NCI-H1092 (cell line): Measurements from ENCODE around the gene STK40.

Source experiments
- DNase-seq: peaks from one replicate; lab custom pipeline; 2025; lab: John Stamatoyannopoulos, UW

The STK40 gene

GRCh38 chr1:36343651-36344394 lies 41.9 kb downstream of the STK40 start:
- DNase-seq: no peak

DNA sequence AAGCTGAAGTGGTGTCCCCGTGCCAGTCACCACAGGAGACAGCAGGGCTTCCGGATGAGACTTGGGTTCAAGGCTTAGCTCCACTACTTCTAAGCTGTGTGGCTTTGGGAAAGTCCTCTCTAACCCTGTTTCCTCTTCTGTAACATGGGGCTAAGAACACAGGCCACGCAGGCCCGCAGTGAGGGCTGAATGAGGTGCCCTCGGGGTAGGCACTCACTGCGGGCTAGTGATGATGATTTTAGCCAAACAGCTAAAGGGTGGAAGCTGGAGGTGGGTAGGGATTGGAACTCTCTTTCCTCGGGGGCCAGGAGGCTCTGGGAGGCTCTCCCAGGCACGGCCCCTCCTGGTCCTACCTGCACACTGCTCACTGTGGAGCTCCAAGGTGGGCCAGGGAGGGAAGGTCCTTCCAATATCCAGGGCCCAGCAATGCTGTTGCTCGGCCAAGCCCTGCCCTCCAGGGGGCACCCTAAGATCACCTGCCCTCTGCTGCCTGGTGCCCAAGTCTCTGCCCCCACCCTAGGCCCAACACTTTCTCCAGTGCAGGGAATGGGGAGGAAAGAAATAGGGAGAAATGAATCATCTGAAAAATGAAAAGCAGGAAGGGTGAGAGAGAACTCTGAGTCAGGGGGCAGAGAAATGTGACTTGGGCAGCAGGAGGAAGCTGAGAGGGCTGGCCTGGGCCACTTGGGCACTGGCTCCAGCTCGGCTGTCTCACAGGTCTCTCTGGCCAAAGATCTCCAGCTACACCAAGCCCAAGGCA lies 43.1 kb downstream of the STK40 start:
- no peak for DNase-seq

- no peak for DNase-seq
Observed at GRCh38 chr1:36341626-36342320, 44.0 kb downstream of the STK40 start.

- no peak for DNase-seq
Observed at GRCh38 chr1:36339615-36340014, 46.1 kb downstream of the STK40 start.

- no peak for DNase-seq
Observed at GRCh38 chr1:36339215-36339614, 46.5 kb downstream of the STK40 start.

GRCh38 chr1:36337830-36338229 lies 47.9 kb downstream of the STK40 start:
- DNase-seq: no peak

- no peak for DNase-seq
Observed at GRCh38 chr1:36330940-36331339, 54.8 kb downstream of the STK40 start.

DNA sequence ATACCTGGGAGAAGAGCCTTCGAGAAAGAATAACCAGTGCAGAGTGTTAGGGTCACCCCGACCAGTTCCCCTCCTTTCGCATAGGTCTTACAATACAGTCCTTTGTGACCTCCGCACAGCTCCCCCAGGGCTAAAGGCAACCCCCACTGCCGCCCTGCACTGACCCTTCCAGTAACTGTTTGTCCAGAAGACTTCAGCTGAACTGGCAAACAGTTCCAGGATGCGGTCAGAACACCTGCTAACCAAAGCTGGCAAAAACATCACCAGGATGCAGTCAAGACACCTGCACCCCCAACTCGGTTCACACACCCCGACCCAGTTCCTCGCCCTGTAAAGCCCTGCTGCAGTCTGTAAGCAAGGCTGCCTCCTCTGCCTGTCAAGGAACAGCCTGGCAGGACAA lies 55.9 kb downstream of the STK40 start:
- DNase-seq: no peak

DNA sequence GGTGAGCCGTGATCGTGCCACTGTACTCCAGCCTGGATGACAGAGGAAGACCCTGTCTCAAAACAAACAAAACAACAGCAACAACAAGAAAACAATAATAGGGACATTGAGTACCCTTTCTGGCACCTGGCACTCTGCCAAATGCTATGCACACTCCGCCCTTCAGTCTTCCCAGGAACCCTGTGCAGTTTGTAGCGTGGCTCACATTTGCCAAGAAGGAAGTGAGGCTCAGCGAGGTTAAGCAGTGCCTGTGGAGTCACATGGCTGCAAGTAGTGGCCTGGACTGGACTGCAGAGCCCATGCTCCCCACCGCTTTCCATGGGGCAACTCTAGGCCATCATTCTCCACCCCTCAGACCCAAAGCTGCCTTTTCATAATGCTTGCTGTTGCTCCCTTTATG lies 57.0 kb downstream of the STK40 start:
- no peak for DNase-seq

- DNase-seq: no peak
Observed at GRCh38 chr1:36328088-36328480, 57.6 kb downstream of the STK40 start.

DNA sequence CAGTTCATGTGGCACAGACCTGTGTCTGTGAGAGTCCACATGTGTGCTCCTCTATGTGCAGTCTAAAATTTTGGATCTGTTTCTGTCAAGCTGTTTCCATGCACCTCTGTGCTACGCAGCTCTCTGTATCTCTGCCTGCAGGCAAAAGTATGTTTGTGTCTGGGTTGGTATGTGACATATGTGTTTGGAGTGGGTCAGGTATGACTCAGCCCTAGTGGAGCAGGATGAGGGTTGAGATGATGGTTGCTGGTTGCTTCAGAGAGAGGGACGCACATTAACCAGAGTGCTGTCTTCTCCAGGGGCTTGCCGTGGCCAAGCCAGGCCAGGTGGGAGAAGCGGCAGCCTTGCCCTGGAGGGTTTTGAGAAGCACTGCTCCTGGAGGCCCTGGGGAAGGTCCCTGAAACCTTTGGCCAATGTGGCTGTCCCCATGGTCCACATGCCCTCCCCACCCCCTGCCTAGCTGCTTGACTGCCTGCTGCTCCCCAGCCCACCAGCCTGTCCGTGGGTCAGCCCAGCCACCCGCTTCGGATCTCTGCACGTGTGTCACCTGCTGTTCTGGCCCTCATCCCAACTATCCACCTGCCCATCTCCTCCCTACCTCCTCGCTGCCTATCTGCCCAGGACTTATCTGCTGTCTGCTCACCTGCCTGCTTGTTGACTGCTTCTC lies 58.2 kb downstream of the STK40 start:
- DNase-seq: no peak

DNA sequence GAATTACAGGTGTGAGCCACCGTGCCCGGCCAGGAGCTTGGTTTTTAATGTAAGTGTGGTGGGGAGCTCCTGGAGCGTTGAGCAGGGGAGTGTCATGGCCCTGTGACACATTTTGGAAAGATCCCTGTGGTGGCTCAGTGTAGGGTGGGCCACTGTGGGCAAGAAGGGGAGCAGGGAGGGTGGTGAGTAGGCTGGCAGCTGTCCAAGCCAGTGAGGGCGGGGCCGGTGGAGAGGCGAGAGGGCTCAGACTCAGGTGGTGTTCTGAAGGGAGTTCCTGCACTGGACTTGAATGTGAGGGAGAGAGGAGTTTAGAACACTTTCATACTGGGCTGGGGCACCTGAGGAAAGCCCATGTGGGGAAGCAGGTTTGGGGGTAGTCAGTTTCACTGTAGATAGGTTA lies 59.2 kb downstream of the STK40 start:
- DNase-seq: no peak

DNA sequence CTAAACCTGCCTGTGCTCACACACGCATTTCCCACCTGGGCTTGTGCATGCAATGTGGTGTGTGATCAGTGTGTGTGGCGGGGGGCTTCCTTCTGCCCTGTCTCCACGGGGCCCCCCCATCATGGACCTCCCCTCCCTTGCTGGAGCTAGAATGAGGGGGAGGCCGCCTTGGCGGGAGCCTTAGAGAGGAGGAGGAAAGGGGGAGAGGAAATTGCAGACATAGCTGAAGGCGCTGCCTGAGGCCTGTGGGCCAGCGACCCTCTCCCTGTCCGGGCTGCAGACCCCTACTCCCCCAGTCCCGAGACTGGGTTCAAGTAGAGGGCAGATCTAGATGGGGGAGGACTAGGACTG lies 61.4 kb downstream of the STK40 start:
- DNase-seq: no peak

- no peak for DNase-seq
Observed at GRCh38 chr1:36323636-36324352, 61.9 kb downstream of the STK40 start, which contains the start of gene EVA1B. TSS of gene EVA1B (minus strand) at chr1:36323645. CDS start at chr1:36323037, 608 bp downstream.

DNA sequence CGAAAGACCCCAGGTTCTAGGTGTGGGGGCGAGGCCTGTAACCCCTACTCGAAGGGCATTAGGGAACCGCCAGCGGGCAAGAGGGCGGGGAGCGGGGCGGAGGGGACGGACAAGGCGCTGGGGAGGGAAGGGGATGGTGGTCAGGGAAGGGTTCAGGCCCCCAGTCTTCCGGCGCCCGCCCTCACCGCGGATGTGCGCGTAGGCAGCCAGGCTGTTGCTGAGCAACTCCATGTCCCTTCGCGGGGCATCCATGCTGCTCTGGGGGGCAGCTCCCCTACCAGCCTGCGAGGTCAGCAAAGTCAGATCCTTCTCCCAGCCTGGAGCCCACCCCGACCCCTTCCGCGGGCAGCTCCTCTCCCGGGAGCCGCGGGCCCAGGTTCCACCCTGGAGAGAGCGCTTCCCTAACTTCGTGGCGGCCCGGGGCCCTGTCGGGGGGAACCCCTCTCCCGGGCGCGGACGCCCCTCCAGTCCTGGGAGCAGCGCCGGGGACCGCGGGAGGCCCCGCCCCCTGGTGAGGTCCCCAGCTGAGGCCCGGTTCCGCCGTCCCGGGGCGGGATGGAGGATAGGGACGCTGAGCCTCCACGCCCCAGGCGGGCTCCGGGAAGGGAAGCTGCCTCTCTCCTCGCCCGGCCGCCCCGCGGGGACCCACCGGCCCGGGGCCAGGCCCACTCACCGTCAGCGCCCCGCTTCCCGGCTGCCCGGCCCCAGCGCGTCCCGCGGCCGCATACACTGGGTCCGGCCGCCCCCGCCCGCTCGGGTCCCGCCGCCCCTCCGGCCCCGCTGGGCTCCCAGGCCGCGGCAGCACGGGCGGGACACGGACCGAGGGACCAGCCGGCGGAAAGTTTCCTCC lies 62.7 kb downstream of the STK40 start:
- no peak for DNase-seq

DNA sequence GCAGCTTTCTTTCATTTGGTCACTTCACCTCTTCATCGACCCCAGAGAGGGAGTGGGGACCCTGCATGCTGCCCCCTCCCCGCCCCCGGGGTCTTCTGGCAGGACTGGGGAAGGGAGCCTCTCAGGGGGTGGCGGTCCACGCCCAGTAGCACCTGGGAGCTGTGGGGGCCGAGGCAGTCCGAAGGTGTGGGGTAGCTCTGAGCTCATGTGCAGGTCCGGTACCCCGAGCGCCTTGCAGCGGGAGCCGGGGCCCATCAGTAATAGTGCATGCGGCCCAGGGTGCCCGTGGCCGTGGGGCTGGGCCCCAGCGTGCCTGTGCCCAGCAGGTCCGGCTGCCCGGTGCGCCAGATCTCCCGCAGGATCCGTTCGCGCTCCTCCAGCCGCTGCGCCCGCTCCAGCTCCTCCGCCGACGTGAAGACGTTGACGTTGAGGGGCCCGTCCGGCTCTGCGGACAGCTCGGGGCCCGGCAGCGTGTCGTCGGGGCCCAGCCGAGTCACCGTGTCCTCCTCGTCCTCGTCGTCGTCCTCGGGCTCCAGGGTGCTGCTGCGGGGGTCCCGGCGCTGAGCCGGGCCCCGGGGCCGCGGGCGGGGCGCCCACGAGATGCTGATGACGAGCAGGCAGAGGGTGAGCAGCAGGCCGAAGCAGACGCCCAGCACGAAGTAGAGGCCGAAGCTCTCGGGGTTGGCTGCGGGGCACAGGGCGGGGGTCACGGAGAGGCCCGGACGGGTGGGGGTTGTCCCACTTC lies 63.5 kb downstream of the STK40 start:
- DNase-seq: no peak

GRCh38 chr1:36321119-36321951 lies 64.4 kb downstream of the STK40 start:
- no peak for DNase-seq

- DNase-seq: no peak
Observed at GRCh38 chr1:36320767-36321118, 65.0 kb downstream of the STK40 start.

DNA sequence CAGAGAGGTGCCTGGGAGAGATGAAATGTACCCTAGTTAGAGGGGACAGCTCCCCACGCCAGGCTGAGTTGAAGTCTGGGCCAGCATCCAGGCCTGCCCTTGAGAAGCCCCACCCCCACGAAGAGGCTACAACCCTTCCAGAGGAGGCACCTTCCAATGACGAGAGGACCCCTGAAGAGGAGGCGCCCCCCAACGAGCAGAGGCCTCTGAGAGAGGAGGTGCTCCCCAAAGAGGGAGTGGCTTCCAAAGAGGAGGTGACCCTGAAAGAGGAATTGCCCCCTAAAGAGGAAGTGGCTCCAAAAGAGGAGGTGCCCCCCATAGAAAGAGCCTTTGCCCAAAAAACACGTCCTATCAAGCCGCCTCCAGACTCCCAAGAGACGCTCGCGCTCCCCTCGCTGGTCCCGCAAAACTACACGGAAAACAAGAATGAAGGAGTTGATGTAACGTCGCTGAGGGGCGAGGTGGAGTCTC lies 65.4 kb downstream of the STK40 start:
- DNase-seq: no peak
